ENCODE measurements around the gene CCDC201. TPM values are rescaled to one million over a fixed set of nuclear protein-coding genes. Genes with fewer than 3 reads are reported as not detected.

Gene CCDC201
- total RNA-seq, 2 donors from 2014 or later, result not detected

GRCh38 chr7:45881759-45882464 is 9.0 kb upstream of the CCDC201 start:
- TF ChIP-seq CTCF (IDR thresholded peaks at IDR 0.05), result no peak
- H3K4me1 ChIP-seq (ENCODE audit: control insufficient read depth in 1 of 2, low read depth in 2 of 2), result no peaks in the 10 kb centered on the region
- peaks cover 3% of the 10 kb centered on the region for H3K9me3 ChIP-seq
- ATAC-seq (ENCODE audit: insufficient number of reproducible peaks, low FRiP score, low read depth) (no peak), DNase-seq (ENCODE audit: low spot score) (no peak)
- no peak overlapping the region for H3K4me3 ChIP-seq
- H3K36me3 ChIP-seq, result no peaks in the 10 kb centered on the region
- no peaks in the 10 kb centered on the region for H3K27me3 ChIP-seq (replicated peaks; ENCODE audit: insufficient read depth)
- H3K27ac ChIP-seq, result no peak overlapping the region

GRCh38 chr7:45881280-45881758 is 8.4 kb upstream of the CCDC201 start:
- no peak overlapping the region for H3K27ac ChIP-seq
- H3K4me1 ChIP-seq (ENCODE audit: control insufficient read depth in 1 of 2, low read depth in 2 of 2), result no peaks in the 10 kb centered on the region
- no peak for TF ChIP-seq CTCF (IDR thresholded peaks at IDR 0.05)
- no peak overlapping the region for H3K4me3 ChIP-seq
- DNase-seq (ENCODE audit: low spot score), result no peak
- ATAC-seq (ENCODE audit: insufficient number of reproducible peaks, low FRiP score, low read depth), result no peak
- no peaks in the 10 kb centered on the region for H3K36me3 ChIP-seq
- H3K27me3 ChIP-seq (replicated peaks; ENCODE audit: insufficient read depth), result no peaks in the 10 kb centered on the region
- H3K9me3 ChIP-seq, result peaks cover 3% of the 10 kb centered on the region

- TF ChIP-seq CTCF (IDR thresholded peaks at IDR 0.05), result no peak
- H3K4me1 ChIP-seq (ENCODE audit: control insufficient read depth in 1 of 2, low read depth in 2 of 2), result no peaks in the 10 kb centered on the region
- H3K36me3 ChIP-seq, result no peaks in the 10 kb centered on the region
- no peak overlapping the region for H3K27ac ChIP-seq
- H3K27me3 ChIP-seq (replicated peaks; ENCODE audit: insufficient read depth), result no peaks in the 10 kb centered on the region
- ATAC-seq (ENCODE audit: insufficient number of reproducible peaks, low FRiP score, low read depth) (no peak), DNase-seq (ENCODE audit: low spot score) (no peak)
- peaks cover 3% of the 10 kb centered on the region for H3K9me3 ChIP-seq
- H3K4me3 ChIP-seq, result no peak overlapping the region
These were observed 7.6 kb upstream of the CCDC201 start for GRCh38 chr7:45880433-45880860.

GRCh38 chr7:45878457-45879144 is 5.7 kb upstream of the CCDC201 start:
- no peaks in the 10 kb centered on the region for H3K36me3 ChIP-seq
- H3K4me3 ChIP-seq, result no peak overlapping the region
- no peak for TF ChIP-seq CTCF (IDR thresholded peaks at IDR 0.05)
- H3K27me3 ChIP-seq (replicated peaks; ENCODE audit: insufficient read depth), result no peaks in the 10 kb centered on the region
- DNase-seq (ENCODE audit: low spot score) (no peak), ATAC-seq (ENCODE audit: insufficient number of reproducible peaks, low FRiP score, low read depth) (no peak)
- H3K9me3 ChIP-seq, result peaks cover 3% of the 10 kb centered on the region
- H3K4me1 ChIP-seq (ENCODE audit: control insufficient read depth in 1 of 2, low read depth in 2 of 2), result no peaks in the 10 kb centered on the region
- H3K27ac ChIP-seq, result no peak overlapping the region

- no peak overlapping the region for H3K27ac ChIP-seq
- ATAC-seq (ENCODE audit: insufficient number of reproducible peaks, low FRiP score, low read depth) (no peak), DNase-seq (ENCODE audit: low spot score) (no peak)
- H3K27me3 ChIP-seq (replicated peaks; ENCODE audit: insufficient read depth), result no peaks in the 10 kb centered on the region
- H3K4me3 ChIP-seq, result no peak overlapping the region
- H3K4me1 ChIP-seq (ENCODE audit: control insufficient read depth in 1 of 2, low read depth in 2 of 2), result no peaks in the 10 kb centered on the region
- peaks cover 3% of the 10 kb centered on the region for H3K9me3 ChIP-seq
- no peak for TF ChIP-seq CTCF (IDR thresholded peaks at IDR 0.05)
- H3K36me3 ChIP-seq, result no peaks in the 10 kb centered on the region
These were observed 3.6 kb upstream of the CCDC201 start for GRCh38 chr7:45876519-45876918.

Measured in thoracic aorta (tissue), 2 donors.